ENCODE measurements around the gene LILRB3. TPM values are rescaled to one million over a fixed set of nuclear protein-coding genes. Genes with fewer than 3 reads are reported as not detected.

The LILRB3 gene
- total RNA-seq, 1 donor from 2014 or later = 61.5 TPM

GRCh38 chr19:54253331-54254194, 30.8 kb upstream of the LILRB3 start:
- H3K9me3 ChIP-seq = no peaks in the 10 kb centered on the region
- DNase-seq = no peak

GRCh38 chr19:54252845-54253244, 30.0 kb upstream of the LILRB3 start:
- intact Hi-C loops (cut with DNase I) = no loop called here
- no peak for ATAC-seq
- no peak for DNase-seq
- no peak for TF ChIP-seq CTCF (IDR thresholded peaks at IDR 0.05)
- Histone ChIP-seq H3K36me3 (no peaks in the 10 kb centered on the region), H3K9me3 (no peaks in the 10 kb centered on the region), H3K4me1 (no peaks in the 10 kb centered on the region), H3K4me3 (no peak overlapping the region), H3K27me3 (peaks cover 29% of the 10 kb centered on the region), H3K27ac (no peak overlapping the region)

More at GRCh38 chr19:54253331-54254194, 30.8 kb upstream of the LILRB3 start:
- no peak for ATAC-seq
- no peaks in the 10 kb centered on the region for H3K36me3 ChIP-seq
- H3K4me3 ChIP-seq = no peak overlapping the region
- H3K27ac ChIP-seq = no peak overlapping the region
- H3K4me1 ChIP-seq = no peaks in the 10 kb centered on the region
- intact Hi-C loops (cut with DNase I) = no loop called here
- no peak for TF ChIP-seq CTCF (IDR thresholded peaks at IDR 0.05)
- peaks cover 29% of the 10 kb centered on the region for H3K27me3 ChIP-seq

- Histone ChIP-seq H3K9me3 (no peaks in the 10 kb centered on the region), H3K36me3 (no peaks in the 10 kb centered on the region), H3K4me3 (no peak overlapping the region), H3K4me1 (no peaks in the 10 kb centered on the region), H3K27me3 (peaks cover 29% of the 10 kb centered on the region), H3K27ac (no peak overlapping the region)
- ATAC-seq = no peak
- TF ChIP-seq CTCF (IDR thresholded peaks at IDR 0.05) = no peak
- no peak for DNase-seq
- intact Hi-C loops (cut with DNase I) = no loop called here
Observed at GRCh38 chr19:54252243-54252642, 29.4 kb upstream of the LILRB3 start.

DNA sequence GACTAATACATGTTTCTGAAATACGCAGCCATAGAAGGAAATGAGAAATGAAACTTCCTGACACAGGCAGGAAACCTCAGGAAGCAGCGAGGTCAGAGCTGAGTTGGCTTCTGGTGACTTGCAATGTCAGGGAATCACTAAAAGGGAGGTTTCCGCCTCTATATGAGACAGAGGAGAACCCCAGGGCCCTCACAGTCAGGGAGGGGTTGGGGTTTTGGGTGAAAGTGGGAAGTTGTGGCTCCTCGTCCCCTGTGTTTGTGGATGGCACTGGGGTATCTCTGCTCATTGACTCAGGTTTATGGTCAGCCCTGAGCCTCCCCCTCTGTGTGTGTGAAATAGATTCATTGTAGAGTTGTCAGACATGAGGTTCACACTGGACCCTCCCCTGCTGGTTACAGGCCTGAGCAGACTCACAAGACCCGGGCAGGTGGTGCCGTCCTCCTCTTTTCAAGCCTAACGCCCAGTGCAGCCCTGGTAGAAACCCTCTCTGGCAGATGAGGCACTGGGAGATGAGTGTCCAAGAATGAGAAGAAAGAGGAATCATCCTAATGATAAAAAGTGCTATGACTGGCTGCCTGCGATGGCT, 25.3 kb upstream of the LILRB3 start:
- Histone ChIP-seq H3K9me3 (no peaks in the 10 kb centered on the region), H3K27ac (peak overlapping the region; percentile 7), H3K4me1 (no peaks in the 10 kb centered on the region), H3K36me3 (no peaks in the 10 kb centered on the region), H3K4me3 (no peak overlapping the region), H3K27me3 (peaks cover 4% of the 10 kb centered on the region)
- no peak for TF ChIP-seq CTCF (IDR thresholded peaks at IDR 0.05)
- intact Hi-C loops (cut with DNase I) = no loop called here
- DNase-seq (no peak), ATAC-seq (peak; percentile 90)

GRCh38 chr19:54247106-54247930, 24.5 kb upstream of the LILRB3 start:
- ATAC-seq (peak; percentile 8), DNase-seq (no peak)
- Histone ChIP-seq H3K27ac (peak overlapping the region; percentile 7), H3K9me3 (no peaks in the 10 kb centered on the region), H3K36me3 (no peaks in the 10 kb centered on the region), H3K4me1 (no peaks in the 10 kb centered on the region), H3K4me3 (no peak overlapping the region), H3K27me3 (no peaks in the 10 kb centered on the region)
- TF ChIP-seq CTCF (IDR thresholded peaks at IDR 0.05) = no peak
- intact Hi-C loops (cut with DNase I) = no loop called here
